H9 (cell line): ENCODE data around the gene HBS1L. TPM values are rescaled to one million over a fixed set of nuclear protein-coding genes. Genes with fewer than 3 reads are reported as not detected.

Experiments used
- DNase-seq: peaks from one replicate; pipeline ENCODE4 v3.0.0-alpha.2; 2017
- H2AFZ ChIP-seq: one replicate; pipeline ENCODE4 v1.6.1; 2013; ENCODE audit warnings: mild to moderate bottlenecking, low read length, control low read depth, moderate library complexity
- H2AK5ac ChIP-seq: 2 replicates; pipeline ENCODE4 v1.6.1; 2013; ENCODE audit warnings: low read length, control low read depth, mixed read lengths; ENCODE audit not compliant: insufficient read length
- H2BK120ac ChIP-seq: one replicate; pipeline ENCODE4 v1.6.1; 2013; ENCODE audit warnings: low read depth, mild to moderate bottlenecking, low read length, control low read depth, inconsistent platforms; ENCODE audit not compliant: poor library complexity, severe bottlenecking
- H2BK12ac ChIP-seq: 2 replicates; pipeline ENCODE4 v1.6.1; 2013; ENCODE audit warnings: low read length, control low read depth, mixed read lengths, low read depth; ENCODE audit not compliant: insufficient read length
- H2BK15ac ChIP-seq: 2 replicates; pipeline ENCODE4 v1.6.1; 2013; ENCODE audit warnings: low read depth, low read length, control low read depth
- H2BK20ac ChIP-seq: one replicate; pipeline ENCODE4 v1.6.1; 2013; ENCODE audit warnings: low read depth, mild to moderate bottlenecking, low read length, control low read depth, inconsistent platforms; ENCODE audit not compliant: poor library complexity, severe bottlenecking
- H2BK5ac ChIP-seq: 2 replicates; pipeline ENCODE4 v1.6.1; 2013; ENCODE audit warnings: low read length, control low read depth, mixed read lengths; ENCODE audit not compliant: insufficient read length
- H3K14ac ChIP-seq: 2 replicates; pipeline ENCODE4 v1.6.1; 2013; ENCODE audit warnings: low read length, control low read depth; ENCODE audit not compliant: insufficient read depth
- H3K18ac ChIP-seq: 2 replicates; pipeline ENCODE4 v1.6.1; 2013; ENCODE audit warnings: low read depth, mild to moderate bottlenecking, mixed read lengths, low read length, control low read depth; ENCODE audit not compliant: insufficient read length
- H3K23ac ChIP-seq: 2 replicates; pipeline ENCODE4 v1.6.1; 2013; ENCODE audit warnings: low read length, control low read depth, mixed read lengths, low read depth; ENCODE audit not compliant: insufficient read length
- H3K23me2 ChIP-seq: 2 replicates; pipeline ENCODE4 v1.6.1; 2013; ENCODE audit warnings: low read depth, mild to moderate bottlenecking, mixed read lengths, low read length, control low read depth; ENCODE audit not compliant: insufficient read length, poor library complexity, severe bottlenecking
- H3K27ac ChIP-seq: 2 replicates; pipeline ENCODE4 v1.5.1; 2013; ENCODE audit warnings: low read length, control low read depth, mixed read lengths, low read depth; ENCODE audit not compliant: insufficient read length
- H3K27me3 ChIP-seq: 2 replicates; pipeline ENCODE4 v1.6.1; 2013; ENCODE audit warnings: low read length, control low read depth, inconsistent platforms; ENCODE audit not compliant: insufficient read depth
- H3K4ac ChIP-seq: 2 replicates; pipeline ENCODE4 v1.6.1; 2013; ENCODE audit warnings: low read depth, mild to moderate bottlenecking, control low read depth, inconsistent platforms, low read length, moderate library complexity
- H3K4me1 ChIP-seq: 2 replicates; pipeline ENCODE4 v1.6.1; 2013; ENCODE audit warnings: low read length, control low read depth, inconsistent platforms; ENCODE audit not compliant: insufficient read depth
- H3K4me2 ChIP-seq: 2 replicates; pipeline ENCODE4 v1.6.1; 2013; ENCODE audit warnings: low read length, control low read depth, mixed read lengths; ENCODE audit not compliant: insufficient read length, insufficient read depth
- H3K56ac ChIP-seq: 2 replicates; pipeline ENCODE4 v1.6.1; 2013; ENCODE audit warnings: low read depth, mild to moderate bottlenecking, mixed read lengths, low read length, control low read depth; ENCODE audit not compliant: insufficient read length
- H3K79me1 ChIP-seq: 2 replicates; pipeline ENCODE4 v1.6.1; 2013; ENCODE audit warnings: low read depth, mild to moderate bottlenecking, moderate library complexity, low read length, control low read depth, inconsistent platforms; ENCODE audit not compliant: insufficient read depth, poor library complexity, severe bottlenecking
- H3K79me2 ChIP-seq: 2 replicates; pipeline ENCODE4 v1.6.1; 2013; ENCODE audit warnings: low read length, control low read depth, inconsistent platforms; ENCODE audit not compliant: insufficient read depth
- H3K9ac ChIP-seq: 2 replicates; pipeline ENCODE4 v1.6.1; 2013; ENCODE audit warnings: low read length, control low read depth, mixed read lengths; ENCODE audit not compliant: insufficient read length; ENCODE audit errors: extremely low read depth
- H3K9me3 ChIP-seq: one replicate; pipeline ENCODE4 v1.6.1; 2013; ENCODE audit warnings: low read depth, low read length, inconsistent platforms; ENCODE audit not compliant: control insufficient read depth
- H3T11ph ChIP-seq: one replicate; pipeline ENCODE4 v1.6.1; 2013; ENCODE audit warnings: mild to moderate bottlenecking, low read length, control low read depth, inconsistent platforms
- H4K20me1 ChIP-seq: one replicate; pipeline ENCODE4 v1.6.1; 2013; ENCODE audit not compliant: control insufficient read depth, insufficient read length, insufficient read depth
- H4K5ac ChIP-seq: 2 replicates; pipeline ENCODE4 v1.6.1; 2013; ENCODE audit warnings: low read depth, mild to moderate bottlenecking, mixed read lengths, low read length, control low read depth; ENCODE audit not compliant: insufficient read length
- H4K8ac ChIP-seq: replicated peaks from 2 replicates; pipeline ENCODE4 v1.6.1; 2013; ENCODE audit warnings: low read length, control low read depth, mixed read lengths, low read depth; ENCODE audit not compliant: insufficient read length
- H4K91ac ChIP-seq: 2 replicates; pipeline ENCODE4 v1.6.1; 2013; ENCODE audit warnings: low read depth, mild to moderate bottlenecking, moderate library complexity, mixed read lengths, low read length, control low read depth; ENCODE audit not compliant: insufficient read length
- H3K27ac Mint-ChIP-seq, 3 experiments: 2 replicates in 2 of 3; 3 replicates in 1 of 3; pipeline ENCODE4 v1.8.0; 2020 to 2021; ENCODE audit warnings: mixed read lengths in 3 of 3, mild to moderate bottlenecking in 1 of 3, moderate library complexity in 1 of 3
- H3K27me3 Mint-ChIP-seq: 2 replicates; pipeline ENCODE4 v1.8.0; 2021; ENCODE audit warnings: low read depth, mild to moderate bottlenecking, moderate library complexity, mixed read lengths
- H3K36me3 Mint-ChIP-seq, 3 experiments: 2 replicates in 2 of 3; 3 replicates in 1 of 3; pipeline ENCODE4 v1.8.0; 2020 to 2021; ENCODE audit warnings: low read depth in 3 of 3, mixed read lengths in 3 of 3; ENCODE audit not compliant: insufficient read depth in 1 of 3
- H3K4me1 Mint-ChIP-seq, 2 experiments: 2 replicates each; pipeline ENCODE4 v1.8.0; 2020; ENCODE audit warnings: mixed read lengths in 2 of 2
- H3K4me3 Mint-ChIP-seq, 2 experiments: 2 replicates in 1 of 2; 3 replicates in 1 of 2; pipeline ENCODE4 v1.8.0; 2020 to 2021; ENCODE audit warnings: mild to moderate bottlenecking in 2 of 2, mixed read lengths in 2 of 2, moderate library complexity in 1 of 2
- H3K9me3 Mint-ChIP-seq, 2 experiments: 2 replicates in 1 of 2; 3 replicates in 1 of 2; pipeline ENCODE4 v1.8.0; 2020; ENCODE audit warnings: mild to moderate bottlenecking in 2 of 2, mixed read lengths in 2 of 2, moderate library complexity in 1 of 2
- CTCF ChIP-seq: fragments of 200-600 bp; sonication (generic); conservative IDR thresholded peaks from 3 replicates; pipeline ENCODE4 v1.8.0; 2021; ENCODE audit warnings: antibody characterized with exemption, mild to moderate bottlenecking
- WGBS: extraction: QIAGEN DNeasy Blood & Tissue Kit; methylation state at CpG from one replicate; pipeline ENCODE4 v1.1.7; 2013; ENCODE audit warnings: missing lambda C conversion rate, low lambda C conversion rate, mixed read lengths; ENCODE audit not compliant: insufficient read length; ENCODE audit errors: extremely low coverage; 5-methylcytosine and 5-hydroxymethylcytosine counted together
- total RNA-seq: library from RNA; stranded (reverse); gene quantifications from 2 replicates; pipeline ENCODE4 v1.2.1, GENCODE V29; 2021

The HBS1L gene
- total RNA-seq, 1 experiment from 2014 or later = 110 TPM

- Histone ChIP-seq H2BK20ac (no peak overlapping the region), H2BK5ac (no peak overlapping the region), H3K9me3 (no peaks in the 10 kb centered on the region), H3K27me3 (no peaks in the 10 kb centered on the region), H3K14ac (no peak overlapping the region), H3K4ac (no peak overlapping the region), H3K4me1 (no peaks in the 10 kb centered on the region), H3K9ac (no peak overlapping the region), H2AFZ (no peak overlapping the region), H2BK15ac (no peak overlapping the region), H4K5ac (no peak overlapping the region), H3K23me2 (no peaks in the 10 kb centered on the region), H3K79me2 (peaks cover 4% of the 10 kb centered on the region; the same call in 1 of the 2 replicates), H2BK120ac (no peak overlapping the region), H3K56ac (no peak overlapping the region), H4K8ac (no peak overlapping the region), H3K27ac (no peak overlapping the region), H2AK5ac (no peak overlapping the region), H3K79me1 (no peaks in the 10 kb centered on the region), H3T11ph (no peak overlapping the region), H4K91ac (no peak overlapping the region), H2BK12ac (no peak overlapping the region), H3K23ac (no peak overlapping the region), H3K4me2 (no peak overlapping the region), H3K18ac (no peak overlapping the region), H4K20me1 (no peaks in the 10 kb centered on the region)
- no peak for DNase-seq
- no peak for TF ChIP-seq CTCF
- H3K27ac Mint-ChIP-seq = peak overlapping the region in 1 of 3 experiments; percentile 3; a peak in 1 of 7 replicates
- no peaks in the 10 kb centered on the region for H3K9me3 Mint-ChIP-seq
- no peaks in the 10 kb centered on the region for H3K4me1 Mint-ChIP-seq
- no CpG with 5 or more reads among the region's 3 CpGs for WGBS
- peaks cover 2 to 23% (median 22%) of the 10 kb centered on the region in 3 experiments; a peak in 5 of 7 replicates for H3K36me3 Mint-ChIP-seq
- no peaks in the 10 kb centered on the region for H3K27me3 Mint-ChIP-seq
- no peak overlapping the region for H3K4me3 Mint-ChIP-seq
These were observed 11.3 kb downstream of the HBS1L start for GRCh38 chr6:135043364-135043763.
